HG02623 (cell line): ENCODE measurements around the gene SMAD7.

ENCODE experiments used
- ATAC-seq: cut with Tn5 transposase; IDR thresholded peaks from one replicate; pipeline ENCODE4 v1.9.1; 2021; ENCODE audit warnings: moderate library complexity; ENCODE audit not compliant: unreplicated experiment

The SMAD7 gene

GRCh38 chr18:48986851-48987761 is 36.3 kb upstream of the SMAD7 start:
- no peak for ATAC-seq

GRCh38 chr18:48985161-48985560 is 34.4 kb upstream of the SMAD7 start:
- no peak for ATAC-seq

- ATAC-seq: no peak
Measured at GRCh38 chr18:48983793-48984437, 33.1 kb upstream of the SMAD7 start.

- ATAC-seq: no peak
Measured at GRCh38 chr18:48982266-48982665, 31.5 kb upstream of the SMAD7 start.

GRCh38 chr18:48979944-48980890 is 29.5 kb upstream of the SMAD7 start:
- ATAC-seq: no peak

GRCh38 chr18:48977914-48978313 is 27.1 kb upstream of the SMAD7 start:
- no peak for ATAC-seq

DNA sequence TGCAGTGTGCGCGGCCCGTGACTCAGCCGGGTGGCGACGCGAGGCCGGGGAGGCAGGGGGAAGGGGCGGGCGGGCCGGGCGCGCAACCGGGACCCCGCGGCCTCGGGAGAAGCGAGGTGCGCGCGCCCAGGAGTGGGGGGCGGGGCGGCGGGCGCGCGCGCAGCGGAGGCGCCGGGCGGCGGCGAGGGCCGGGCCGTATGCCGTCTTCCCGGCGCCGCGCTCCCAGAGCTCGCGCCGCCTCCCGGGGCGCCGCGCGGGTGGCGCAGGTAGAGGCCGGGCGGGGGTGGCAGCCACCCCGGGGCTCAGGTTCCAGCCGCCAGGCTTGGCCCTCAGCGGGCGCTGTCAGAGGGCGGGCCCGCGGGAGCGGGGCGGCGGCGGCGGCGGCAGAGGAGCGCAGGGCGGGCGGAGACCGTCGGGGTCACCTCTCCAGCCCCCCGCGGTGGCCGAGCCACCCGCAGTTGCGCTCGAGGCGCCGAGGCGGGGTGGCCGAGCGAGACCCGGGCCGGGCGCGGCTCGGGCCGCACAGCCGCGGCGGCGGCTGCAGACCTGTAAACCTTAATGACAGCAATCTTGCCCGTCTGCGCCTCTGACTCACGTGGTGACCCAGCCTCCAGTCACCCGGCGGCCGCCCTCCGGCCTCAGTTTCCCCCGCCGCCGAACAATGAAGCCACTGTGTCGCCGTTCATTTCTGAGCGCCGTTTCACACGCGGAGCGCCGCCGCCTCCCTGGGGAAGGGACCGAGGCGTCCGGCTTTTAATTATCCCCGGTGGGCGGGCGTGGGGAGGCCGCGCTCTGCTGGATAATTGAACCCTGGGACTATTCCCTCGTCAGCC is 25.3 kb upstream of the SMAD7 start:
- peak; percentile 56 for ATAC-seq

- no peak for ATAC-seq
Measured at GRCh38 chr18:48975120-48975816, 24.5 kb upstream of the SMAD7 start.

GRCh38 chr18:48974304-48975119 is 23.7 kb upstream of the SMAD7 start:
- ATAC-seq: no peak

- no peak for ATAC-seq
Measured at GRCh38 chr18:48973731-48974130, 23.0 kb upstream of the SMAD7 start.

- no peak for ATAC-seq
Measured at GRCh38 chr18:48968412-48969215, 17.8 kb upstream of the SMAD7 start.

- ATAC-seq: no peak
Measured at GRCh38 chr18:48967545-48967944, 16.8 kb upstream of the SMAD7 start.

GRCh38 chr18:48966523-48966922 is 15.8 kb upstream of the SMAD7 start:
- no peak for ATAC-seq

- no peak for ATAC-seq
Measured at GRCh38 chr18:48963586-48964470, 13.1 kb upstream of the SMAD7 start.

GRCh38 chr18:48962994-48963561 is 12.3 kb upstream of the SMAD7 start:
- ATAC-seq: no peak

DNA sequence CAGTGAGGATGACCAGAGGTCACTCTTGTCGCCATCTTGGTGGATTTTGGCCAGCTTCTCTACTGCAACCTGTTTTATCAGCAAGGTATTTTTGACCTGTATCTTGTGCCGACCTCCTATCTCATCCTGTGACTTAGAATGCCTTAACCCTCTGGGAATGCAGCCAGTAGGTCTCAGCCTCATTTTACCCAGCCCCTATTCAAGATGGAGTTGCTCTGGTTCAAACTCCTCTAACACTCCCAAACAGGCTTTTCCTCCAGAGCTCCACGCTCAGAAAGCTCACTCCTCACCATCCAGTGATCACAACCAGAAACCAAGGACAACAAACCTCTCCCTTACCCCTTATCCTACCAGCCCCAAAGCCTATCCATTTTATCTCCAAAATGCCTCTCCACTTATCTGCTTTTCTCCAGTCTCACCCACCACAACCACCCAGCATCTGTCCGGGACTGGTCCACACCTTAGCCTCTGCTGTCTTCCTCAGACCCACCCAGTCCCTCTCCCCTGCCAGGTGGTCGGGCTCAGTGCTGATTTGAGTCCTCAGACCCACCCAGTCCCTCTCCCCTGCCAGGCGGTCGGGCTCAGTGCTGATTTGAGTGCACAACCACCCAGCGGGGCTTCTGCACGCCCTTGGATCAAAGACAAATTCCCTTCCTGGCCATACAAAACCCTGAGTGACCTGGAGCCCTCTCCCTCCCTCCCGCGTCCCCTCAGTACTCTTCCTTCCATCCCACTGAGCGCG is 11.7 kb upstream of the SMAD7 start:
- ATAC-seq: no peak
